Stimulated activated effector memory CD8-positive, alpha-beta T cell treated with anti-CD3 and anti-CD28 coated beads, Interleukin-12 subunit alpha, Interleukin-12 subunit beta, amount 100 ng/mL, for 72 hours (primary cell): ENCODE results near the gene NKAP.
A peak's percentile ranks its signal among the peaks of the same experiment; 100 is the strongest.
"Not testable (repeated sequence)": the region's sequence is repeated elsewhere in the genome, so short reads cannot be mapped to it uniquely, and the experiment has no call there.

Experiments
- ATAC-seq: fragments of 150-1000 bp; cut with Tn5 transposase; 2 replicates; pipeline ENCODE4 v1.10.0; 2021
- DNase-seq, 2 donors: peaks; one replicate each; pipeline ENCODE4 v3.0.0; 2021 to 2022; ENCODE audit warnings: low spot score in 2 of 2
- H3K27ac Mint-ChIP-seq: one replicate; pipeline ENCODE4 v1.8.0; 2022; ENCODE audit warnings: mild to moderate bottlenecking, mixed read lengths
- H3K36me3 Mint-ChIP-seq: one replicate; pipeline ENCODE4 v1.8.0; 2022; ENCODE audit warnings: mild to moderate bottlenecking, mixed read lengths
- H3K4me1 Mint-ChIP-seq: one replicate; pipeline ENCODE4 v1.8.0; 2022; ENCODE audit warnings: mixed read lengths
- H3K4me3 Mint-ChIP-seq: one replicate; pipeline ENCODE4 v1.8.0; 2022; ENCODE audit warnings: mild to moderate bottlenecking, mixed read lengths
- H3K9me3 Mint-ChIP-seq: one replicate; pipeline ENCODE4 v1.8.0; 2022; ENCODE audit warnings: mixed read lengths

Gene NKAP

DNA sequence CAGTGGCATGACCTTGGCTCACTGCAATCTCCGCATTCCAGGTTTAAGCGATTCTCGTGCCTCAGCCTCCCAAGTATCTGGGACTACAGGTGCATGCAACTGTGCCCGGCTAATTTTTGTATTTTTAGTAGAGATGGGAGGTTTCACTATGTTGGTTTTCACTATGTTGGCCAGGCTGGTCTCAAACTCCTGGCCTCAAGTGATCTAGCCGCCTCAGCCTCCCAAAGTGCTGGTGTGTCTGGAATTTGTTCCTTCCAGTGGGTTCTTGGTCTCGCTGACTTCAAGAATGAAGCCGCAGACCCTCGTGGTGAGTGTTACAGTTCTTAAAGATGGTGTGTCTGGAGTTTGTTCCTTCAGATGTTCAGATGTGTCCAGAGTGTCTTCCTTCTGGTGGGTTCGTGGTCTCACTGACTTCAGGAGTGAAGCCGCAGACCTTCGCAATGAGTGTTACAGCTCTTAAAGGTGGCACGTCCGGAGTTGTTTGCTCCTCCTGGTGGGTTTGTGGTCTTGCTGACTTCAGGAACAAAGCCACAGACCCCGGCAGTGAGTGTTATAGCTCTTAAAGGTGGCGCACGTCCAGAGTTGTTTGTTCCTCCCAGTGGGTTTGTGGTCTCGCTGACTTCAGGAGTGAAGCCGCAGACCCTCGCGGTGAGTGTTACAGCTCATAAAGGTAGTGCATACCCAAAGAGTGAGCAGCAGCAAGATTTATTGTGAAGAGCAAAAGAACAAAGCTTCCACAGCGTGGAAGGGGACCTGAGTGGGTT, 12.4 kb upstream of the NKAP start:
- H3K27ac Mint-ChIP-seq: peak overlapping the region; percentile 63
- H3K9me3 Mint-ChIP-seq, H3K36me3 Mint-ChIP-seq, H3K4me3 Mint-ChIP-seq, H3K4me1 Mint-ChIP-seq: not testable (repeated sequence)
- DNase-seq (peak; percentile 24 to 77), ATAC-seq (peak; percentile 77)

DNA sequence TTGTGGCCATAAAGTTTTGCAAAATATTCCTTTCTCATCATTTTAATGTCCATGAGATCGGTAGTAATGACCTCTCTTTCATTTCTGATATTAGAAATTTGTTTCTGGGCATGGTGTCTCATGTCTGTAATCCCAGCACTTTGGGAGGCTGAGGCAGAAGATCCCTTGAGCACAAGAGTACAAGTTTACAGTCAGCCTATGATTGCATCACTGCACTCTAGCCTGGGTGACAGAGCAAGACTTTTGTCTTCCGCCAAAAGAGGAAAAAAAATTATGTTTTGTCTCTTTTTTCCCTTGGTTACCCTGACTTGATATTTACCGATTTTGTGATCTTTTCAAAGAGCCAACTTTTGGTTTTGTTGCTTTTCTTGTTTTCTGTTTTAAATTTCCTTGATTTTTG, 10.8 kb upstream of the NKAP start:
- H3K27ac Mint-ChIP-seq: no peak overlapping the region
- H3K4me1 Mint-ChIP-seq: peaks cover 10% of the 10 kb centered on the region
- H3K9me3 Mint-ChIP-seq: no peaks in the 10 kb centered on the region
- DNase-seq (no peak), ATAC-seq (no peak)
- H3K4me3 Mint-ChIP-seq: no peak overlapping the region
- H3K36me3 Mint-ChIP-seq: peaks cover 10% of the 10 kb centered on the region

DNA sequence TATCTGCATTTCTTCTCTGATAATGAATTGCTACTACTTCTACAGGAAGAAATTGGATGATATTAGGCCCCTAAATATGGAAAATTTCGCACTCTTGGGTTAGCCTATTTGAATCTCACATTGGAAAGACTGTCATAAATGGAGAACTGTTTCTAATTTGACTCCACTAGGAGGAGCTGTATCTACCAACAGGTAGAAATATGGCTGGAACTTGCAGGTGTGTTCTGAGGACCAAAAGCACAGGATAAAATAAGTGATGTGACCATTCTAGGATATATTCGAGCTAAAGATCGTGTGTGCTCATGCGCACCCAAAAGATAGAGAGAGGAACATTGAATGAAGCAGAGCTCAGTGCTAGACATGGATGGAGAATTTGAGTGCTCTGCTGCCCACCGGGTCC, 4.8 kb upstream of the NKAP start:
- ATAC-seq: no peak
- no peak overlapping the region for H3K4me3 Mint-ChIP-seq
- no peak for DNase-seq
- no peaks in the 10 kb centered on the region for H3K4me1 Mint-ChIP-seq
- H3K36me3 Mint-ChIP-seq: peaks cover under 1% of the 10 kb centered on the region
- H3K9me3 Mint-ChIP-seq: no peaks in the 10 kb centered on the region
- H3K27ac Mint-ChIP-seq: no peak overlapping the region

DNA sequence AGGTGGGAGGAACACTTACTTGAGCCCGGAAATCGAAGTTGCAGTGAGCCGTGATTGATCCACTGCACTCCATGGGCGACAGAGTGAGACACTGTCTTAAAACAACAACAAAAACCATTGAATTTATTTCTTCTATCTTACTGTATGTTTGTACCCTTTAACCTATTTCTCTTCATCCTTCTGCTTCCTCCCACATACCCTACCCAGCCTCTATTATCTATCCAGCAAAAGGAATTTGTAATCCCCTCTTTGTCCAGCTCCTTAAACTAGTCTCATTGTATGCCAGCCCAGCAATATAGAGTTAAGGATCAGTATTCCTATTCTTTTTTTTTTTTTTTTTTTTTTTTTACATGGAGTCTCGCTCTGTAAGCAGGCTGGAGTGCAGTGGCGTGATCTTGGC, 1.9 kb upstream of the NKAP start:
- no peak for ATAC-seq
- Mint-ChIP-seq H3K9me3 (no peaks in the 10 kb centered on the region), H3K36me3 (peaks cover 18% of the 10 kb centered on the region), H3K4me3 (no peak overlapping the region), H3K4me1 (peaks cover 18% of the 10 kb centered on the region), H3K27ac (no peak overlapping the region)
- DNase-seq: no peak

DNA sequence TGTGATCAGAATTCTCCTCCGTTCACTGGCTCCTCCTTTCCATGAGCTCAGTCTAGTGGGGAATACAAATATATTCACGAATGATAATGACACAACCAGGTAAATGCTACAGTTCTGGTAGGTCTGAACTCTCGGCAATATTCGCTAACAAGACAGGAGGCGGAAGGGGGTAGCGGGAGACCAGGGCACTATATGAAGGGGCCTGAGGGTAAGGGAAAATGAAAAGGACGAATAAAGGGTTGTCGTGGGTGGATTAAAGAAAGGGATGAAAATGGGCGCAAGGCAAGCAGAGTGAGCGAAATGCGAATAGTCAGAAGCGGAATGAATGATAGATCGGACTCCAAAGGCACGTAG, 743 bp downstream of the NKAP start:
- Mint-ChIP-seq H3K36me3 (peaks cover 27% of the 10 kb centered on the region), H3K9me3 (no peaks in the 10 kb centered on the region), H3K4me3 (peak overlapping the region; percentile 95), H3K4me1 (peaks cover 18% of the 10 kb centered on the region), H3K27ac (peak overlapping the region; percentile 98)
- ATAC-seq: peak; percentile 6
- no peak for DNase-seq

DNA sequence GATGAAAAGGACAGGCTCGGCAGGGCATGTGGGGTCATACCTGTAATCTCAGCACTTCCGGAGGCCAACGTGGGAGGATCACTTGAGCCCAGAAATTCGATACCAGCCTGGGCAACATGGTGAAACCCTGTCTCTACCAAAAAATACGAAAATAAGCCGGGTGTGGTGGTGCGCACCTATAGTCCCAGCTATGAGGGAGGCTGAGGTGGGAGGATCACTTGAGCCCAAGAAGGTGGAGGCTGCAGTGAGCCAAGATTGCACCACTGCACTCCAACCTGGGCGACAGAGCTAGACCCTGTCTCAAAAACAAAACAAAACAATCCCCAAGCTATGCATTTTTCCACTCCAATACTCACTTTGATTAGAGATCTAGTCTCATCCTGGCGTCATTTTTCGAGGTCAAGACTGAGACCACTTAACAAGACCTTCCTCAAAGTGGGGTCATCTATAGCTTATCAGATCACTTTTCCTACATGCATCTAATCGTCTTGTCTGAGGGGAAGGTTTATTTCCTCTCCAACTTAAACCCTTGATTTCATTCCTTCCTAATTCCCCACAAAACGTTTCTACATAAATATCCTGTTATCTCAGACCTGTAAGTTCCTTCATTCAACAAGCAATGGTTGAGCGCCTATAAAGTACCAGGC, 1.3 kb downstream of the NKAP start:
- no peak for ATAC-seq
- Mint-ChIP-seq H3K9me3 (no peaks in the 10 kb centered on the region), H3K4me1 (peaks cover 18% of the 10 kb centered on the region), H3K36me3 (peaks cover 32% of the 10 kb centered on the region), H3K4me3 (peak overlapping the region; percentile 95), H3K27ac (peak overlapping the region; percentile 98)
- DNase-seq: no peak

DNA sequence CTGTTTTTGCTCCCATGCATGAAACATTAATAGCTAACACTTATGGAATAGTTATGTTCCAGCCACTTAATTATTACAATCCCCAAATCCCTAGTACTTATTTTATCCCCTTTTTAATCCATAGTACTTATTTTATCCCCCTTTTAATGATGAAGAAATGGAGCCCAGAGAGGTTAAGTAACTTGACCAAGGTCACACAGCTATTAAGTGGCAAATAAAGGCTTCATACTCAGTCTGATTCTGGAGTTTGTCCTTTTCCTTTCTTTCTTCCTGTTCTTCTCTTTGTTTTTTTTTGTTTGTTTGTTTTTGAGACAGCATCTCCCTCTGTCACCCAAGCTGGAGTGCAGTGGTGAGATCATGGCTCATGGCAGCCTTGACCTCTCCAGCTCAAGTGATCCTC, 2.2 kb downstream of the NKAP start:
- H3K4me3 Mint-ChIP-seq: peak overlapping the region; percentile 95
- DNase-seq: no peak
- peaks cover 42% of the 10 kb centered on the region for H3K36me3 Mint-ChIP-seq
- no peaks in the 10 kb centered on the region for H3K9me3 Mint-ChIP-seq
- no peak for ATAC-seq
- H3K4me1 Mint-ChIP-seq: peaks cover 18% of the 10 kb centered on the region
- H3K27ac Mint-ChIP-seq: no peak overlapping the region

DNA sequence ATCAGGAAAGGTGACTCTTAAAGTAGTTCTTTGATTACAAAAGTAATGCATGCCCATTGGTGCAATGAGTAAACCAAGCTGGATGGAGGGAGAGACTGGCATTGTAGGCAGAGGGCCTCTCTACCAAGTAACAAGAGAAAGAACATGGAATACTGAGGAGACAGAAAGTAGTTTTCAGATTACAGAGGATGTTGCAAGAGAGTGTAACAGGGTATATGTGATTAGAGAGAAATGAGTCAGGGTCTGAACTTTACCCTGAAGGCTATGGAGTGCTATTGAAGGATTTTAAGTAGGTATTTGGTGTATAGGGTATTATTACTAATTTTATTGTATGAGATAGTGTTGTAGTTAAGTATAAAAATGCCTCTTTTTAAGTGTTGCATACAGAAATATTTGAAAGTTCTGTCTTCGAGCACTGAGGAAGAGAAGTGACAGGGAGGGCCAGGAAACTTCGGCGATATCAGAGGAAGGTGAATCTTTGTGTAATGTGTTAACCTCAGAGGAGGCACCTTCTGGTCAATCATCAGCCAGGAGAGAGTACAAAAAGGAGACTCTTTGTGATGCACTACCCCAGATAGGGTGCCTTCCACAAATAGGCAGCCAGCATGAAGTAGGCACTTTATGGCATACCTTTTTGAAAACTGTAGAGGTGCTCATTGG, 8.2 kb downstream of the NKAP start:
- H3K4me1 Mint-ChIP-seq: no peaks in the 10 kb centered on the region
- DNase-seq (no peak), ATAC-seq (no peak)
- H3K27ac Mint-ChIP-seq: no peak overlapping the region
- peaks cover 84% of the 10 kb centered on the region for H3K36me3 Mint-ChIP-seq
- no peak overlapping the region for H3K4me3 Mint-ChIP-seq
- no peaks in the 10 kb centered on the region for H3K9me3 Mint-ChIP-seq

DNA sequence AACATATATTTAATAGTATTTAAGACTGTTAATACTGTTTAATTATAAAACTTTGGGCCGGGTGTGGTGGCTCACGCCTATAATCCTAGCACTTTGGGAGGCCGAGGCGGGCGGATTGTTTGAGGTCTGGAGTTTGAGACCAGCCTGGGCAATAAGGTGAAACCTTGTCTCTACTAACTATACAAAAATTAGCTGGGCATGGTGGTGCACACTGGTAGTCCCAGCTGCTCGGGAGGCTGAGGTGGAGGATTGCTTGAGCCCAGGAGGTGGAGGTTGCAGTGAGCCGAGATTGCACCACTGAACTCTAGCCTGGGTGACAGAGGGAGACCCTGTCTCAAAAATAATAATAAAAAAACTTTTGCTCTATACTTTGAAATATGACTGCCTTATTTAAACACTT, 21.2 kb downstream of the NKAP start:
- not testable (repeated sequence) for H3K4me1 Mint-ChIP-seq, H3K27ac Mint-ChIP-seq, H3K4me3 Mint-ChIP-seq, ATAC-seq, H3K9me3 Mint-ChIP-seq, DNase-seq
- peaks cover 38% of the 10 kb centered on the region for H3K36me3 Mint-ChIP-seq

DNA sequence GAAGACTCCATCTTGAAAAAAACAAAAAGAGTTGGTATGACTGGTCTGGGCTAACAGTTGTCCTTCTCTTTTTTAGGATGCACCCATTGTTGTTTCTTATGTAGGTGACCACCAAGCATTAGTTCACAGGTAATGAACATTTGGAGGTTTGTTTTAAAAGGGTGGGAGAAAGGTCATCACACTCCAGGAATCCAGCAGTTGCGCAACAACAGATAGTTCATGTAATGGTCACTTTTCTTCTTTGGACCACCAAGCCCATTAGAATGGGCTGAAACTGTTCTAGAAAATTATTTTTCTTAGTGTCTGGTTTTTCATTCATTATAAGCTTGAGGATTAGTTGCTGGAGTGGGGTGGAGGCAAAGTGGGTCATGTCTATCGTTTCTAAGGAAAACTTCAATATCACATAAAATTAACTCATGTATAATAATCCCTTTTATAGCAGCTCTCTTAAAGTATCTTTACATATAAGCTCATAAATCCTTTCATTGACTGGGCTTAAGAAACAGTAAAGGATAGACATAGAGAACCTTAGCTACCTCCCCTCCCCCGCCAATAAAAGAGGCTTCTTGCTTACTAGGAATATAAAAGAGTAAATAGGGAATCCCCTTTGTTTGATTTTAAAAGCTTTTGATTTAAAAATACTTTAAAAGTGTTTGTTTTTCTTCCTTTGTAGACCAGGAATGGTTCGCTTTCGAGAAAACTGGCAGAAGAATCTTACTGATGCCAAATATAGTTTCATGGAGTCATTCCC, 23.5 kb downstream of the NKAP start:
- no peak for DNase-seq
- Mint-ChIP-seq H3K4me1 (no peaks in the 10 kb centered on the region), H3K9me3 (no peaks in the 10 kb centered on the region), H3K4me3 (no peak overlapping the region), H3K36me3 (peaks cover 17% of the 10 kb centered on the region), H3K27ac (no peak overlapping the region)
- ATAC-seq: no peak

DNA sequence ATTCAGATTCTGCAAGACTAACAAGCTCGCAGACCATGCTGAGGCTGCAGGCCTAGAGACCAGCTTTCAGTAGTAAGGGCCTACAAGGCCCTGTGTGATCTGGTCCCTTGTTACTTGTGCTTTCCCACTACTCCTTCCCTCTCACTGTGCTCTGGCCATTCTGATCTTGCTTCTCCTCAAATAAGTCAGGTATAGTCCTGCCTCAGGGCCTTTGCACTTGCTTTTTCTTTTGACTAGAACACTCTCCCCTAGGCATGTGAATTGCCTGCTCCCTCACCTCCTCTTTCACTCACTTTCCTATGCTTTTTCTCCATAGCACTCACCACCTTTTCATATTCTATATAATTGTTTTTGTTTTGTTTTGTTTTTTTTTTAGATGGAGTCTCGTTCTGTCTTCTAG, 25.7 kb downstream of the NKAP start:
- no peak overlapping the region for H3K4me3 Mint-ChIP-seq
- no peaks in the 10 kb centered on the region for H3K36me3 Mint-ChIP-seq
- no peak overlapping the region for H3K27ac Mint-ChIP-seq
- no peak for DNase-seq
- H3K9me3 Mint-ChIP-seq: no peaks in the 10 kb centered on the region
- H3K4me1 Mint-ChIP-seq: no peaks in the 10 kb centered on the region
- ATAC-seq: no peak

DNA sequence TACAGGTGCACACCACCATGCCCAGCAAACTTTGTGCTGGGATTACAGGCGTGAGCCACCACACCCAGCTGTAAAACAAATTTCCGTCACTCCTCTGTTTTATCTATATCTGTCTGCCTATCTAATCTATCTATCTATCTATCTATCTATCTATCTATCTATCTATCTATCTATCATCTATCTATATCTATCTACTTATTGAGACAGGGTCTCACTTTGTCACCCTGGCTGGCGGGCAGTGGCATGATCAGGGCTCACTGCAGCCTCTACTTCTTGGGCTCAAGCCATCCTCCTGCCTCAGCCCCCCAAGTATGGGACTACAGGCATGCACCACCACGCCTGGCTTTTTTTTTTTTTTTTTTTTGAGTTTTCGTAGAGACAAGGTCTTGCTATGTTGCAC, 27.2 kb downstream of the NKAP start:
- DNase-seq (no peak), ATAC-seq (no peak)
- Mint-ChIP-seq H3K4me3 (no peak overlapping the region), H3K4me1 (no peaks in the 10 kb centered on the region), H3K36me3 (no peaks in the 10 kb centered on the region), H3K27ac (no peak overlapping the region), H3K9me3 (no peaks in the 10 kb centered on the region)

DNA sequence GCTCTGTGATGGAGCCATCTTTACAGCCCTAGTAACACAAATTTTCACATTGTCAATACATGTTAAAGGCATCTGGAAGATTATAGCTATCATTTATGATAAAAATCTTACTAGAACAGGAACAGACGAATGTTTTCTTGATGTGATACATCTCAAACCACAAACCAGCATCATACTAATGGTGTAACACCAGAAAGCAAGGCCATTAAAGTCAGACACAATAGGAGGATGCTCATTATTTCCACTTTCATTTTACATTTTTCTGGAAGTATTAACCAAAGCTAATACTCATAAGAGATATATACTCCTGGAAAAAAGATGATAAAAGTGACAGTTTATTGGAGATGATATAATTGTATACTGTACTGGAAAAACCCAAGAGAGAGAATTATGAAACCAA, 42.6 kb downstream of the NKAP start:
- Mint-ChIP-seq H3K9me3 (no peaks in the 10 kb centered on the region), H3K36me3 (no peaks in the 10 kb centered on the region), H3K27ac (no peak overlapping the region), H3K4me1 (no peaks in the 10 kb centered on the region), H3K4me3 (no peak overlapping the region)
- no peak for DNase-seq
- ATAC-seq: no peak

DNA sequence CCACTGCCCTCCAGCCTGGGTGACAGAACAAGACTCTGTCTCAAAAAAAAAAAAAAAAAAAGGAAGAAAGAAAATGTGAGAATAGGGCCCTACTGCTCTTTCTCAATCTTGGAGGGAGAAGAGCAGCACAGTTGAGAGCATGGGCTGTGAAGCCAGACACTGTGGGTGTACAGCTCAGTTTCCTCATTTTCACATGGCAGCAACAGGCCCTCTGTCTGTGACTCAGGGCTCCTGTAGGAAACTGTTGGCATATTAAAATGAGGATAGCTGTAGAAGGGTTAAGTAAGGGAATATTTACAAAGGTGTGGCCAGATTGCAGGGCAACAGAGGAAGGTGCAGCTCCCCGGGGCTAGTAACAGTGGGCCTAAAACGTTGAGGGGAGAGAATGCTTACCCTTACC, 44.4 kb downstream of the NKAP start:
- no peaks in the 10 kb centered on the region for H3K9me3 Mint-ChIP-seq
- no peak for ATAC-seq
- DNase-seq: no peak
- no peaks in the 10 kb centered on the region for H3K4me1 Mint-ChIP-seq
- H3K4me3 Mint-ChIP-seq: no peak overlapping the region
- H3K27ac Mint-ChIP-seq: no peak overlapping the region
- no peaks in the 10 kb centered on the region for H3K36me3 Mint-ChIP-seq

DNA sequence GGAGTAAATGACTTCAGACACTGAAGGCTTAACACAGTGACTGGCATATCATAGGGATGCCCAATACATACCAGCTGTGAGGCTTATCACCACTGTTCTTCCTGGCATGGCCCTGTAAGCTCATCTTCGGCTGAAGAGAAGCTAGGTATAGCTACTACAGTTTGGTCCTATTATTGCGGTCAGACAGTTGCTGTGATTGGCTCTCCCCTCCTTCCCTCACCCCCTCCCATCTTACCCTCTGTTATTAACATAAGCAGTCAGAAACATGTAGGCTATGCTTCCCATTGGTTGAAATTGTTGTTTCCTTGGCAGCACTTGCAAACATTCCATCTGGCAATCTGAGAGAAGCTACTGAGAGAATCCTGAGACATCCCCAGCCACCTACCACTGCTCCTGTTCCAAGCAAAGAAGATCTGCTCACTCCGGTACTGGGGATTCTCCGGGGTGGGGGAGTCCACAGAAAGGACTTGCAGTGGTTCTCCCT, 47.7 kb downstream of the NKAP start, which contains the start of gene AKAP14:
TSS of gene AKAP14 (plus strand) at position 51 of the 484 bp plus-strand sequence. CDS start 7,331 bp downstream, outside the sequence.
- H3K4me3 Mint-ChIP-seq: no peak within 1 kb of the TSS
- no peaks in the 10 kb centered on the region for H3K36me3 Mint-ChIP-seq
- no peaks in the 10 kb centered on the region for H3K4me1 Mint-ChIP-seq
- ATAC-seq (no peak), DNase-seq (no peak)
- no peak within 1 kb of the TSS for H3K27ac Mint-ChIP-seq
- no peaks in the 10 kb centered on the region for H3K9me3 Mint-ChIP-seq
